Gastroesophageal sphincter (tissue), 4 donors: ENCODE data around the gene SLC44A4. TPM values are rescaled to one million over a fixed set of nuclear protein-coding genes. Genes with fewer than 3 reads are reported as not detected.
"Not testable (repeated sequence)": the region's sequence is repeated elsewhere in the genome, so short reads cannot be mapped to it uniquely, and the experiment has no call there.

ENCODE experiments used
- ATAC-seq: fragments of 150-250 bp; one replicate; pipeline ENCODE4 v1.9.1; 2016; ENCODE audit warnings: mild to moderate bottlenecking, moderate library complexity
- H3K27ac ChIP-seq, 4 donors: fragments of 200-600 bp; sonication (generic) in 3 of 4; 1 replicate in 3 of 4; 2 replicates in 1 of 4; pipeline ENCODE4 v1.5.1; 2016 to 2019
- H3K27me3 ChIP-seq: fragments of 200-600 bp; sonication (generic); one replicate; pipeline ENCODE4 v1.5.1; 2019
- H3K36me3 ChIP-seq, 2 donors: fragments of 200-600 bp; sonication (generic); one replicate each; pipeline ENCODE4 v1.5.1; 2019; ENCODE audit warnings: control low read depth in 1 of 2
- H3K4me1 ChIP-seq, 3 donors: fragments of 200-600 bp; sonication (generic); 1 replicate in 2 of 3; 2 replicates in 1 of 3; pipeline ENCODE4 v1.5.1; 2016 to 2019; ENCODE audit warnings: control low read depth in 2 of 3
- H3K4me3 ChIP-seq, 2 donors: fragments of 200-600 bp; sonication (generic); one replicate each; pipeline ENCODE4 v1.5.1; 2019; ENCODE audit warnings: mild to moderate bottlenecking in 1 of 2, moderate library complexity in 1 of 2
- H3K9me3 ChIP-seq, 3 donors: fragments of 200-600 bp; sonication (generic); one replicate each; pipeline ENCODE4 v1.5.1; 2017 to 2019; ENCODE audit warnings: control low read depth in 2 of 3
- CTCF ChIP-seq, 4 experiments: fragments of 200-600 bp in 2 of 4; fragments of 450-650 bp in 2 of 4; sonication (generic) in 1 of 4; IDR thresholded peaks; one replicate each; pipeline ENCODE4 v1.5.1; 2017 to 2019; ENCODE audit warnings: antibody characterized with exemption in 4 of 4, mild to moderate bottlenecking in 2 of 4, moderate library complexity in 2 of 4
- EP300 ChIP-seq: sonication (generic); formaldehyde crosslinking; IDR thresholded peaks from one replicate; pipeline ENCODE4 v1.6.1; 2017; ENCODE audit warnings: antibody characterized with exemption, mild to moderate bottlenecking
- POLR2A ChIP-seq, 2 donors: fragments of 450-650 bp; IDR thresholded peaks; one replicate each; pipeline ENCODE4 v1.6.1; 2017; ENCODE audit warnings: antibody characterized with exemption in 2 of 2, mild to moderate bottlenecking in 2 of 2, moderate library complexity in 1 of 2
- POLR2AphosphoS5 ChIP-seq: sonication (generic); formaldehyde crosslinking; IDR thresholded peaks from one replicate; pipeline ENCODE4 v1.6.1; 2017; ENCODE audit warnings: antibody characterized with exemption
- WGBS, 2 donors: methylation state at CpG; one replicate each; pipeline ENCODE4 v1.1.5; 2018; ENCODE audit warnings: low coverage in 1 of 2; 5-methylcytosine and 5-hydroxymethylcytosine counted together
- total RNA-seq, 4 donors: library from RNA; depleted of rRNA; stranded (reverse); fragments of >200 nt; gene quantifications; one replicate each; pipeline ENCODE4 v1.1.0, GENCODE V29; 2016

SLC44A4 gene
- total RNA-seq, 4 donors from 2014 or later = 1.1 to 4.5 TPM; not detected in 2

GRCh38 chr6:31851485-31851832 lies 27.3 kb downstream of the SLC44A4 start:
- H3K36me3 ChIP-seq = no peaks in the 10 kb centered on the region
- H3K4me3 ChIP-seq = no peak overlapping the region
- H3K4me1 ChIP-seq = no peaks in the 10 kb centered on the region
- 59 to 80% methylated on average over 1 to 2 of the region's 2 CpGs for WGBS, 2 donors
- TF ChIP-seq POLR2A (IDR thresholded peaks at IDR 0.05) (no peak), POLR2AphosphoS5 (no peak), CTCF (IDR thresholded peaks at IDR 0.05) (no peak), EP300 (no peak)
- no peak overlapping the region for H3K27ac ChIP-seq
- H3K27me3 ChIP-seq = no peaks in the 10 kb centered on the region
- ATAC-seq = no peak
- no peaks in the 10 kb centered on the region for H3K9me3 ChIP-seq

GRCh38 chr6:31850765-31851484 lies 27.9 kb downstream of the SLC44A4 start:
- TF ChIP-seq CTCF (IDR thresholded peaks at IDR 0.05) (no peak), POLR2A (IDR thresholded peaks at IDR 0.05) (no peak), EP300 (no peak), POLR2AphosphoS5 (no peak)
- H3K36me3 ChIP-seq = no peaks in the 10 kb centered on the region
- H3K4me1 ChIP-seq = no peaks in the 10 kb centered on the region
- 100% methylated on average over 2 of the region's 2 CpGs; no CpG with 5 or more reads in 1 of the 2 donors for WGBS, 2 donors
- no peak overlapping the region for H3K27ac ChIP-seq
- H3K9me3 ChIP-seq = no peaks in the 10 kb centered on the region
- H3K27me3 ChIP-seq = no peaks in the 10 kb centered on the region
- H3K4me3 ChIP-seq = no peak overlapping the region
- no peak for ATAC-seq

GRCh38 chr6:31847276-31847978 lies 31.4 kb downstream of the SLC44A4 start:
- no peaks in the 10 kb centered on the region for H3K4me1 ChIP-seq
- H3K9me3 ChIP-seq = no peaks in the 10 kb centered on the region
- no peak overlapping the region for H3K27ac ChIP-seq
- TF ChIP-seq POLR2AphosphoS5 (no peak), POLR2A (IDR thresholded peaks at IDR 0.05) (no peak), CTCF (IDR thresholded peaks at IDR 0.05) (no peak)
- H3K27me3 ChIP-seq = no peaks in the 10 kb centered on the region
- no peak overlapping the region for H3K4me3 ChIP-seq
- 63 to 100% methylated on average over 1 to 2 of the region's 2 CpGs for WGBS, 2 donors
- peaks cover 0 to 8% of the 10 kb centered on the region in 2 donors for H3K36me3 ChIP-seq
- ATAC-seq = no peak

GRCh38 chr6:31844507-31844906 lies 34.3 kb downstream of the SLC44A4 start:
- TF ChIP-seq CTCF (IDR thresholded peaks at IDR 0.05) (no peak), POLR2AphosphoS5 (no peak), EP300 (no peak), POLR2A (IDR thresholded peaks at IDR 0.05) (no peak)
- H3K36me3 ChIP-seq = peaks cover 0 to 31% of the 10 kb centered on the region in 2 donors
- H3K9me3 ChIP-seq = no peaks in the 10 kb centered on the region
- no peaks in the 10 kb centered on the region for H3K4me1 ChIP-seq
- H3K4me3 ChIP-seq = no peak overlapping the region
- WGBS, 2 donors = 97% methylated on average over 3 of the region's 3 CpGs; no CpG with 5 or more reads in 1 of the 2 donors
- ATAC-seq = no peak
- H3K27me3 ChIP-seq = no peaks in the 10 kb centered on the region
- H3K27ac ChIP-seq = no peak overlapping the region

GRCh38 chr6:31842053-31842452 lies 36.7 kb downstream of the SLC44A4 start:
- Histone ChIP-seq H3K36me3 (peaks cover 0 to 56% of the 10 kb centered on the region in 2 donors), H3K27me3 (no peaks in the 10 kb centered on the region), H3K4me3 (no peak overlapping the region), H3K4me1 (peaks cover 0 to 21% (median 4%) of the 10 kb centered on the region in 3 donors), H3K9me3 (no peaks in the 10 kb centered on the region), H3K27ac (no peak overlapping the region)
- TF ChIP-seq POLR2AphosphoS5 = no peak
- no peak for TF ChIP-seq EP300
- no peak for ATAC-seq
- 91 to 93% methylated on average over 3 to 6 of the region's 9 CpGs for WGBS, 2 donors

GRCh38 chr6:31839779-31840126 lies 39.0 kb downstream of the SLC44A4 start:
- Histone ChIP-seq H3K36me3 (peaks cover 0 to 61% of the 10 kb centered on the region in 2 donors), H3K4me1 (peaks cover 4 to 39% (median 17%) of the 10 kb centered on the region in 3 donors)
- H3K27ac ChIP-seq, H3K4me3 ChIP-seq, ATAC-seq, H3K9me3 ChIP-seq, H3K27me3 ChIP-seq: not testable (repeated sequence)
- WGBS, 2 donors = 65 to 74% methylated on average over 4 to 8 of the region's 8 CpGs
